ENCODE results near the gene CYP2W1.
"Not testable (repeated sequence)": the region's sequence is repeated elsewhere in the genome, so short reads cannot be mapped to it uniquely, and the experiment has no call there.

CYP2W1 gene

GRCh38 chr7:983004-983615 is at the start of gene CYP2W1:
Gene CYP2W1 (plus strand): TSS chr7:983181. CDS start chr7:983212, 31 bp downstream.
- DNase-seq: no peak

GRCh38 chr7:934469-935163 is 48.4 kb upstream of the CYP2W1 start:
- DNase-seq: no peak

GRCh38 chr7:935164-935873 is 47.7 kb upstream of the CYP2W1 start:
- no peak for DNase-seq

- no peak for DNase-seq
These were observed 47.1 kb upstream of the CYP2W1 start for GRCh38 chr7:935874-936385.

GRCh38 chr7:936386-937054 is 46.5 kb upstream of the CYP2W1 start:
- DNase-seq: no peak

GRCh38 chr7:937856-938484 is 45.0 kb upstream of the CYP2W1 start:
- DNase-seq: no peak

GRCh38 chr7:938546-939185 is 44.3 kb upstream of the CYP2W1 start:
- no peak for DNase-seq

- DNase-seq: no peak
These were observed 43.1 kb upstream of the CYP2W1 start for GRCh38 chr7:939843-940242.

GRCh38 chr7:940599-941408 is 42.2 kb upstream of the CYP2W1 start:
- no peak for DNase-seq

GRCh38 chr7:943793-944192 is 39.2 kb upstream of the CYP2W1 start:
- DNase-seq: not testable (repeated sequence)

- DNase-seq: no peak
These were observed 38.2 kb upstream of the CYP2W1 start for GRCh38 chr7:944744-945143.

- no peak for DNase-seq
These were observed 37.8 kb upstream of the CYP2W1 start for GRCh38 chr7:945147-945555.

GRCh38 chr7:945556-946255 is 37.3 kb upstream of the CYP2W1 start:
- no peak for DNase-seq

- no peak for DNase-seq
These were observed 36.6 kb upstream of the CYP2W1 start for GRCh38 chr7:946256-946996.

- DNase-seq: no peak
These were observed 35.4 kb upstream of the CYP2W1 start for GRCh38 chr7:947391-948210.

- DNase-seq: no peak
These were observed 33.7 kb upstream of the CYP2W1 start for GRCh38 chr7:949021-949934.

GRCh38 chr7:951881-952547 is 31.0 kb upstream of the CYP2W1 start:
- no peak for DNase-seq
